HG03442 (cell line): ENCODE measurements around the gene CCND2.

Source experiments
- ATAC-seq: cut with Tn5 transposase; IDR thresholded peaks from one replicate; pipeline ENCODE4 v1.9.1; 2021; ENCODE audit warnings: mild to moderate bottlenecking, moderate library complexity; ENCODE audit not compliant: unreplicated experiment

Gene CCND2

DNA sequence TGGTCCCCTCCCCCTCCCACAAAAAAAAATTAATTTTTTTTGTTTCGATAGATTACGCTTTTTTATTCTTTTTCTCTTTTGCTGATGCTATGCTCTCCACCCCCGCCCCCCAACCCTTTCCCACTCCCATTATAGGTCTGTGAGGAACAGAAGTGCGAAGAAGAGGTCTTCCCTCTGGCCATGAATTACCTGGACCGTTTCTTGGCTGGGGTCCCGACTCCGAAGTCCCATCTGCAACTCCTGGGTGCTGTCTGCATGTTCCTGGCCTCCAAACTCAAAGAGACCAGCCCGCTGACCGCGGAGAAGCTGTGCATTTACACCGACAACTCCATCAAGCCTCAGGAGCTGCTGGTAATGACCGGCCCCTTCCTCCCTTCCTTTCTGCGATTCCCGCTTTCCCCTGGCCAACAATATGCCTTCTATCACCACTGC, 2.3 kb downstream of the CCND2 start:
- ATAC-seq, result no peak

DNA sequence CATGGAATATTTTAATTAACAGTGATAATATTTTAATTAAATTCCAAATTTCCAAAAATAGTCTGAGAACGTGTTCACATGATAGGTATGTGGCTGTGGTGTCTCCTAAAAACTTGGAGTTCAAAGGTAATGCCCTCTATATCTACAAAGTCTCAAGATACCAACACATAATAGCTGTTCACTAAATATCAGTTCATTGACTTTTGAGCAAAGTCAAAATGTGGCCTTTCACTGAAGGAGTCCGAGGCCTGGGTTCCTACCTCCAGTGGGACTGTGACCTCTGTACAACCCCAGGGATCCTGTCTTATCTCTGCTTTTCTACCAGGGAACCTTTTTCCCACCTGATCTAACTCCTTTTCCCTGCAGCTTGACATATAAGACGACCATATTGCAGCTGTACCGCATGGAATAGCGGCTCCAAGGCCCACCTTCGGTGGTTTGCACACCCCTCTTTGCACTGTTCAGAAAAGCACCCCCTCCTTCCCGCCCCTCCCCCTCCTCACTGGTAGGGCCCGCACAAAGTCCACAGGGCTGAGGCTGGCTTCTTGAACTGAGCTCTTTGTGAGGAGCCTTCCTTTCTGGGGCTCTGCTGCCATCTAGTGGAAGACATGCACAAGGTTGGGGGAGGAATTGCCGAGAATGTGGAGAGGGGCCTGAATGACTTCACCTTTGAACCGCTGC, 3.1 kb downstream of the CCND2 start:
- peak; percentile 36 for ATAC-seq

DNA sequence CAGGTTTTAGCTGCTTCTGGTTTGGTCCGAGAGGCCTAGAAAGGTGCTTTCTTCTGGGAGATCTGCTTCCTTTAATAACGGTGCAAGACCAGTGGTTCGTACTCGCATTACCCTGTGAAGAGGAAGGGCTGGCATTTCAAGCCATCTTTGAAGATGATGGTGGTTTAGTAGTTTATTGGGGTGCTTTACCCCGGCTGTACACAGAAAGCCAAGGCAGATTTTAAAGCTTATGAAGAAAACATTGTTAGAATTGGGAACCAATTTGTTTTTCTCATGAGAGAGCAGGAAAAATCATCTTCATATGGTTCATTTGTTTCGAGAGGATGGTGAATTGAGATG, 3.6 kb downstream of the CCND2 start:
- no peak for ATAC-seq

DNA sequence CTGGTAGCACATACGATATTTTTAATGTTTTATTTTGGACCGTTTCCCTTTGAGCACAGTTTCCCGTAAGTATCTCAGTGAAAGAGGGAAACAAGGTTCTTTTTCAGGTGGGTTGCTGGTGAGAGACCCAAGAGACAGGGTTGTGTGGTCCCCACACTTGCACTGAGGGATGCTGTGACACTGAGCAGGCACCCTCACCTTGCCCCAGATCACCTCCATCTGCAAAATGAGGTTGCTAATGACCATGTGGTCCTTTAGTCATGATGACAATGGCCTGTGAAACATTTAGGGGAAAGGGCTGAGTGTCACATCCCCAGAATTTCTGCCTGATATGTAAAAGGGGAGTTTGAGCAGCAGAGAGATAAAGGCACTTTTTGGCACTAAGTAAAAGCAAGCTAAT, 4.3 kb downstream of the CCND2 start:
- ATAC-seq, result no peak

DNA sequence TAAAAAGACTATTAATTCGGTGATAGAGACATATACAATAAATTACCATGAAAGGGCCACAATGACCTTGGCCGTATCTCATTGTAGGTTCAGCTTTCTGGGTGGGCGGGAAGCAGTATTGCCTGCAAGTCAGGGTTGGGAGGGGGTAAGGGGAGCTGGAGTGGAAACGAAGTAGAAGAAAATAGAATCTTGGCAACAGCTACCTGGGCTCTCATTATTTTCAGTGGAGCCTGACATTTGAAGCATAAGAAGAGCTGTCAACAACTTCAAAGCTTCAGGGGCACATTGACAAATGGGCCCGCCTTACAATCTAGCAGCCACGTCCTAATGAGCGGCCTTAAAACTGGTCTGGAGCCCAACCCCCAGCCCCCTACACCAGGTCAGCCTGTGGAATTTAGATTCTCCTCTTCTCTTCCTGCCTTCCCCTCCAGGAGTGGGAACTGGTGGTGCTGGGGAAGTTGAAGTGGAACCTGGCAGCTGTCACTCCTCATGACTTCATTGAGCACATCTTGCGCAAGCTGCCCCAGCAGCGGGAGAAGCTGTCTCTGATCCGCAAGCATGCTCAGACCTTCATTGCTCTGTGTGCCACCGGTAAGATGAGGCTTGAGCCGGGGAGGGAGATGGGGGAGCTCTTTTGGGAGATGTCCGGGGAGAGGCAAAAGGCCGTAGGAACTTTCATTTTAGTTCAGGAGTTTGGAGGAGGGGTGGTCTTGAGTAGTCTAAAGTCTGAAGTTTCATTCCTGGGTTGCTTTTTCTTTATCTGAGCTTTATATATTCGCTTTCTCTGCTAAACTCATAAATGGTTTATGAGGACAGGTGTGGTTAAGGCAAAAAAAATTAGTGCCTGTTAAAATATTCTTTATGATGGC, 5.0 kb downstream of the CCND2 start:
- no peak for ATAC-seq

DNA sequence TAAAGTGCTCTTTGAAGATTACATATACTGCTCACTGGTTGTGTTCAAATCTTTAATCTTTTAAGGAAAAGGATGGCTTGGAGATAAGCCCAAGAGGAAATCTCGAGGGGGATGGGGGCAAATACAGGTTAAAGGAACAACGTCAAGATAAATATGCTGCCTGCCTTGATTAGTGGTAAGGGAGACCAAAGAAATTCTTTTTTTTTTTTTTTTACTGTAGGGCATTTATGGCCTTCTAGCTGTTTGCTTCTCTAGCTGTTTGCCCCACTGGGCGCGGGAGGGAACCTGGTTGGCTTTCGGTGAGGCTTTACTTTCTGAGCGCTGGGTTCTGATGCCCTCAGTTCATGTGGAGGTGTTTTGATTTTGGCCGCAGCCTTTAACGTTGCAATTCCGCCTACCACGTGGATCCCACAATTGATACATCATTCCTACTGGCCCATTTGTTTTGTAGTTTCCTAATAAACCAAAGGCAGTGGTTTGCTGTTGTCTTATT, 5.7 kb downstream of the CCND2 start:
- ATAC-seq, result no peak

DNA sequence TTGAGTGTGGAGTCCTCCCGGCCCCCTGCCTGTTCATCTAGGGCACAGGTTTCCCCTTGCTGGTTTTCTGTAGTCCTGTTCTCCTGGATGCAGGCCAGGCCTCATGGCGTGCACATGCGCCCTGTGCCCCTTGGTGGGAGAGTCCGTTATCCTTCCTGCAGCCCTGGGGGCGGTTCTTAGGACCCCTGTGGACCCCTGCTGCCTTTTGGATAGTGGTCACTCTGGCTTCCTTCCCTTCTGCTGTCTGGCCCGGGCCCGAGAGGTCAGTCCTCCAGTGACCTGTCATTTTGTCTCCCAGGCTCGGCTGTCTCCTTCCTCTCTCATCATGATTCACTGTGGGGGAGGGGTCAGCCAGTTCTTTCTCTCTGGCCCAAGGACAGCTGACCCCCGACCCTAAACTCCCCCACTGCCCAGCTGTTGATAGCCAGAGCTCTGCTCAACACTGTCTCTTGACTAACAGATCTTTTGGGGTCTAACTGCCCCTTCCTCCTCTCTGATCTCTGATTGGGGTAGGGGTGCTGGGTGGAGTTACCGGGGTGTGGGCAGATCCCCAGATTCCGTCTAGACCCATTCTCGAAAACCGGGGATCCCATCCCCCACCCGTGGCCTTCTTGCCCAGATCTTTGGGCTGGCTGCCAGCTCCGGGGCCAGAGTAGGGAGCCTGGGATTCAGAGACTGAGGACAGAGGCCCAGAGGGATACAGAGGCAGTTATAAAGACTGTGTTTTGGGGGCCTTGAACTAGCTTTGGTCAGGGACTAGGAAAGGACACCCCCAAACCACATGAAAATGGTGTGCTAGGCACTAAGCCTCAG, 7.0 kb downstream of the CCND2 start:
- no peak for ATAC-seq

DNA sequence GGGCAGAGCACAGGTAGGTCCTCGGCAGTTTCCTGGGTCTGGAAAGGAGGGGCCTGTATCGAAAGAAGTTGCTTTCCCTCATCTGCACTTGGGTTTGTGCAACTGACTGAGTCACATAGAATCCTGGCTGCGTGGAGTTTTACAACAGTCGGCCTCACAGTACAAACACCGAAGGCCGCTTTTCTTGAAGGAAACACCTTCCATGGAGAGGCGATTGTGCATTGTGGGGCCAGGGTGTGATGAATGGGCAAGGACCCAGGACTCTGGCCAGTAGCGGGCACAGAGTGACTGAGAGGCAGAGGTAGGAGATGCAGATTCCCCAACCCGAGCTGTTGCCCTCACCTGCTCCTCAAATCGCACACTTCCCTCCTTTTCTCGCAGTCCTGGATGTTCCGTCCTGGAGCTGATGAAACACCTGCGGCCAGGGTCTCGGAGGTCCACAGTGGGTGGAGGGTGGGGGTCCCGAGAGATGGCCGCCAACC, 7.7 kb downstream of the CCND2 start:
- ATAC-seq, result no peak

DNA sequence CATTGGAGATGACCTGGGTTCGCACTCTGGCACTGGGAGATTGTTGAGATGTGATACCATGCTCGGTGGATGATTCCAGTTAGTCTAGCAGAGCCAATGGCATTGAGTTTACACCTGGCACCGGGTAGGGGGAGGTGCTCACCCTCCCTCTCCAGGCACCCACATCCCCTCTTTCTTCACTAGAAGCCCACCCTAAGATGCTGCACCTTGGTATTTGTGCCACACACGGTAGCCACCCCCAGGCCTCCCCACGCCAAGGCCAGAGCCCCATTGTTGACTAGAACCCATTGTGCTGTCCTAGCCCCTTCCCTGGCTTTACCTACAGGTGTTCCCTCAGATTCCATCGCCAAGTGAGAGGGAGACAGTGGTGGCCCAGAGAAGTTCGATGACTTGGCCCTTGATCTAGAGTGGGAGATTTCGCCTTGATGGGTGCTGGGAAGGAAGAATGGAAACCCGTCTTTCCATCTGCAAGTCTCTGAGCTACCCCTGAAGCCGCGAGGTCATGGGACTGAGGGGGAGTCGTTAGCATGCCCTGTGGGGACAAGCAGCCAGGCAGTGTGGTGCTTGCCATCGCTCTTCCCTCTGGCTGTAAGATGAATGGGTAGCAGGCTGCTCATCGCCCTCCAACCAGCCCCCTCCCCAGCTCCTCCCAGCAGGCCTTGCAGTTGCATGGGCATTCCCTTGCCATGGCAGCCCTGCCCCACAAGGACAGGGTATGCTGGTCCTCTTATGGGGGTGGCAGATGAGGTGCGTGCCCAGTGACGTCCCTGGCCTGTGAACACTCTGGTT, 8.7 kb downstream of the CCND2 start:
- no peak for ATAC-seq

DNA sequence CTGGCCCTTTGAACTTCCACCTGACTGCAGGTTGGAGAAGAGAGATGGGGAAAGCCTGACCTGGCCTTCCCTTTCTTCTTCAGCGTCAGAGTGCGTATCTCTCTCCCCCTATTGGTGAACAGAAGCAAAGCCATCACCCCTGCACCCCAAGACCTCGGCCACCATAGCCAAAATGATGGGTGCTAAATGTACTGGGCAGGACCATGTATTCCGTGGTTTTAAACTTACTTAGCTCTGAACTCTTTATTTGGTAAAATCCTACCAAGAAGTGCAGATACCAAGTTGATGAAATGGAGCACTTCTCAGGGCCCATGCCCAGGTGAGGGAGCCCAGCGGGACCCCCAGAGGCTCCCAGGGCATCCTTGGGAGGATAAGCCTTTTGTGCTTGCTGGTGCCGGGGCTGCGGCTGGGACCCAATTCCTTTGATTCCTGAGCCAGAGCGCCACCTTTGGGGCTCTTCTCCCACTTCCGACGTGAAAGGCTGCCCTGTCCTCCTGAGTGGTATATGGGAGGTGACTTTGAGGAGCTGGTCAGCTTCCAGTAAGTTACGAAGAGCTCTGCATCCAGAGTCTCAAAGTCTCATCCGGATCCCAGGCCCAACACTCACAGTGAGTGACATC, 9.4 kb downstream of the CCND2 start:
- ATAC-seq, result no peak

DNA sequence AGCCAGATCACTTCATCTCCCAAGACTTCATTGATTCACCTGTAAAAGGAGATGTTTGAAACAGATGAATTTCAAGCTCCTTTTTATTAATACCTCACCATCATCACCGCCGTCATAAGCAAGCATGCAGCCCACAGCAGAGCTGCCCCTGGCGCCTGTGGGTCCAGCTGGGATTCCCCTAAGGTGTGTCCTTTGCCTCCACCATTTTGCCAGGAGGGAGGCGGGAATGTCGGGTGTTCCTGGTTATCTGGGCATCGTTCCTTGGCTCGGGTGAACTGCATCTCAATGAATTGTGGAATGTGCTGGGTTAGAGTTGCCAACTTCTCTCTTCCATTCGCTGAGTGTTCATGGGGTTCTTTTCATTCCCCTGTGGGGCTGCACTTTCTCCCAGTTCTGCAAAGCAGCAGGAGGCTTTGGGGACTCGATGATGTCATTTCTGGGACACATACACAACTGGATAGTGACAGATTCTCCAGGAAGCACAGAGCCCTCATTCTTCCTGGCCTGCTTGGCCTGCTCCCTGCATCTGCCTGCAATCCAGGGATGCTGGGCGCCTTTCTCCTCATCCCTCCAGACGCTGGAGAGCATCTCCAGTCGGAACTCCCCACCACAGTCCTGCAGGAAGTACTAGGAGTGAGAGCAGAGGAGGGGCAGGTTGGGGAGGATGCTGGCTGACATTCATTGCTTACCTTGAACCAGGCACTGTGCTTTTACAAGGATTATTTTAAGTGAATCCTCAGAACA, 10.1 kb downstream of the CCND2 start:
- no peak for ATAC-seq

DNA sequence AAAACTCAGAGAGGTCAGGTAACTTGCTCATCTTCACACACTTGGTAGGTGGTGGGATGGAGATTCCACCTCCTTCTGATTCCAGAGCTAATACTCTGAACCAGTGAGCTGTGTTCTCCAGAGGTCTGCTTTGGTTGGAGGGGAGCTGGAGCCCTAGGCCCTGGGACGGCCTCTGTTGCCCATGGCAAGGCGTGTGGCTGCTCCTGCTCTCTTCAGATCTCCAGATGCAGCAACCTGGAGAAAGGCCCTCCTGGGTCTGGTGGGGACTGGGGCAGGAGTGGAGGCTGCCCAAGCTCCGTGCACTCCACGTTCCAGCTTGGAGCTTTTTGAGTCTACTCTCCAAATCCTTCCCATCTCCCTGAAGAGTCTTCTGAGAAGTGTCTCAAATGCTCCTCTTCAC, 10.7 kb downstream of the CCND2 start:
- no peak for ATAC-seq

DNA sequence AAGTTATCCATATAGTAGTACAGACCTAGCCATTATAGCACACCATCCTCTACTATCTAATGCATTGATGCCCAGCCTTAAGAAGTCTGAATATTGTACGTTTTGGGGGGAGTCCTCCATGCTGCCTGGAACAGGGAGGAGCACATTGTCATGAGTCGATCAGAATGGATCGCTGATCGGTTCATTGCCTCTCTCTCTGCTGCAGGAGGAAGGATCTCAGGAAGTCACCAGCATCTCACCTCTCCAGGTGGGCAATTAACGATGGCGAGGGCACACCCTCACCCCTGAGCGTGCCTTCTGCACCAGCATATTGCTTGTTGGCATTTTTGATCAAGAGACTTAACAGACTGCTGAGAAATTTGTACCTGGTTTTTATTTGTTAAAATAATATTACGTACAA, 11.5 kb downstream of the CCND2 start:
- ATAC-seq, result no peak

DNA sequence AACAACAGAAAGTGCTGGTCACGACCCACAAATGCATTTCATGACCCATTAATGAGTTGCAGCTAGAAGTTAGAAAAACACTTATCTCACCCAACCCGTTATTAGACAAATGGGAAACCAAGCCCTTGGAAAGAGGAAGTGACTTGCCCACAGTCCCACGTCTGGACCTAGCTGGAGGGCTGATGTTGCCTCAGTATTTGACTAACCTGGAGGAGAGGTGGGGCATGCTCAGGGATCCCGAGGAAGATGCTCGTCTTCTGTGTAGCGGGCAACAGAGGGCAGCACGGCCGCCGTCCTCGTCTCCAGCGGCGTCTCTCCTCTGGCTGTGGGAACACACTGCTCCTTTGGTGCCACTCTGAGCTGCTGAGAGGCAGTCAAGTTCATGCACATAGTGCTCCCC, 12.7 kb downstream of the CCND2 start:
- ATAC-seq, result no peak

DNA sequence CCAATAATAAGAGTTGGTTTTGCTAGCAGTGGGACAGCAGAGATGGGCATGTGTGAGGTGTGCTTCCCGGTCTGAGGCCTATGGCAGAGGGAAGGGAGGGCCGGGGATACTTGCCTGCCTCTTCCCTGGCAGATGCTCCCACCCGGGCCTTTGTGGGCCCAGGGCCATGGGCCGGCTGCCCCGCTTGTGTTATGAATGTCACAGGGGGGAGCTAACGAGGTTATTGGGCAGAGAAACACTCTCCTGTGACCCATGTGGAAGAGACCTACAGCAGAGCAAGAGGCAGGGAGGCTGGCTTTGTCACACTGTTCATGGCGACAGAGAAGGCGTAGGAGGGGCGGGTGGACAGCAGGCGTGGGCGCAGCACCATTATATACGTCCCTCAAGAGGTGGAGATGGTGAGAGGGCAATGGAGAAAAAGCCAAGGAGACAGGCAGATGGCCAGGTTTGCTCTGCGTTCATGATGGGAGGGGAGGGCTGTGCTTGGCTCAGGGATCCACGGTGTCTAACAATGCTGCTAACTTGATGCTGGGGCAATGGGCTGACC, 13.3 kb downstream of the CCND2 start:
- no peak for ATAC-seq

DNA sequence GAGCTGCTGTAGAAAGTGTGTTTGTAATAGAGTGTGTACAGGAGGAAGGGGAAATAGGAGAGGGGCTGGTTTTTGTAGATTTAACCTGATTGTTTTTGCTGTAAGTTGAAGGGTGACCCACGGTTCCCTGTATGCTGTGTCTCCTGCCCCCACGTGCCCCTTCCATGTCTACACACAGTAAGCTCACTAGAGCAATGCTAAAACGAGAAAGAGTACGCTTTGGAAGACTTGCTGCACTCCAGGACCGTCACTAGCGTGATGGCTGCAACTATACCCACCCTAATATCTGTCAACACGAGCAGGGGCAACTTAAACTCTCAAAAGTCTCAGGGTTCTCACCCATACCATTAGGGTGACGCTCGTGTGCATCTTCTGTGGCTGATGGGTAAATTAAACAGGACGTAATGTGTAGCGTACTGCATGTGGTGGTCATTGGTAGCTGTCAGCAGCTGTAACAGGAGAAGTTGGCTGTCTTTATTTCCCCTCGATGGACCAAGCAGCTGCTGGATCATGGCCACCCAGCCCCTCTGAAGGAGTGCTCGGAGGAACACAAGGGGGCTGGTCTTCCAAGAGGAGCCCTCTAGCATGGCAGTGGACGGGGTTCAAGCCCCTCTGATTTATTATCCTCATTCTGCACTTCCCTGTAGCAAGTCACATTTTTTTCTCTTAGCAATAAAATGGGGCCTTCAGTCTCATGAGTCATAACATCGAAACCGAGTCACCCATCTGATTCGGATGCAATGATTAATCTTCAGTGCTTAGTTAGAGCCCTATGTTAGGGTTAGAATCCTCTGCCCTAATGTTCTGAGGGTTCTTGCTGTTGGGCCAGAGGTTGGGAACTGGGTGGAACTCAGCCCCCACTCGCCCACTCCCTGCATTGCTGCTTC, 14.0 kb downstream of the CCND2 start:
- no peak for ATAC-seq

DNA sequence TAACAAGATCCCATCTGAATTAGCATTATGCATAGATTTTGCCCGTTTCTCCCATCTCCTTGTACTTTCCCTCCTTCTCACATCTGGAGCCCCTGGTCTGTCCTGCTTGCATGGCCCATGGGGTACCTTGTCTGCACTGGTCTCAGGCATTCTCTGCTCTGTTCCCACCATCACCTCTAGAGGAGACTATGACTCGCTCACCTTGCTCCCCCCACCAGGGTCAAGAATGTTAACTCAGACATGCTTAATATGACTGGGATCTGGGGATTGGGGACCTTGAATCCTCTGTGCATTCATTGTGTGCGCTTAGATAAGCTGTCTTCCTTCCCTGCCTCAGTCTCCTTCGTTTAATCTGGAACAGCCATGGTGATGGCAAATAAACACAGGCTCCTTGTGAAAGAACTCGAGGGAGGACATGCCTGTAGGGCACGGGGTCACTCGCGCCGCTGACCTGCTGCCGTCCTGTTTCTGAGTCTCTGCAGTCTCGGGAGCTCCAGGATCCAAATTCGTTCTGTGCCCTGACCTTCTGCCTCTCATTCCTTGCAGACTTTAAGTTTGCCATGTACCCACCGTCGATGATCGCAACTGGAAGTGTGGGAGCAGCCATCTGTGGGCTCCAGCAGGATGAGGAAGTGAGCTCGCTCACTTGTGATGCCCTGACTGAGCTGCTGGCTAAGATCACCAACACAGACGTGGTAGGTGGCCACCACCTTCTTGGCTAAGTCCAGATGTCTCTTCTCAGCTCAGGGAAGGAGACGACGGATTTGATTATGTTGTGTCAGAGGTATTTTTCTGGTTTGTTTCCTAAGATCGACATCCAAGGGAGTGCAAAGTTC, 15.0 kb downstream of the CCND2 start:
- no peak for ATAC-seq
